D721Med (cell line): Measurements from ENCODE around the gene KASH5.
A peak's percentile ranks its signal among the peaks of the same experiment; 100 is the strongest.
"Not testable (repeated sequence)": the region's sequence is repeated elsewhere in the genome, so short reads cannot be mapped to it uniquely, and the experiment has no call there.

Experiments
- DNase-seq: peaks from one replicate; pipeline ENCODE4 v3.0.0; 2011; ENCODE audit warnings: low spot score; ENCODE audit not compliant: insufficient read length
- FAIRE-seq: peaks from 2 replicates; lab custom pipeline; 2011; peaks lifted over from hg19 to GRCh38; lab: Jason Lieb, UNC
- CTCF ChIP-seq: IDR thresholded peaks from 2 replicates; pipeline ENCODE4 v1.5.1; 2012; ENCODE audit warnings: mild to moderate bottlenecking, control low read depth; ENCODE audit not compliant: insufficient read depth; ENCODE audit errors: missing control alignments

KASH5 gene

GRCh38 chr19:49362929-49363267, 25.2 kb upstream of the KASH5 start:
- DNase-seq, result no peak
- FAIRE-seq, result no peak
- TF ChIP-seq CTCF, result no peak

- peak; percentile 10 for TF ChIP-seq CTCF
- no peak for FAIRE-seq
- no peak for DNase-seq
These were observed 24.6 kb upstream of the KASH5 start, which contains the start of gene DKKL1 for GRCh38 chr19:49363268-49364082. Gene DKKL1 (plus strand): TSS chr19:49363877. CDS start chr19:49363999, 122 bp downstream.

GRCh38 chr19:49364083-49364737, 23.8 kb upstream of the KASH5 start:
- FAIRE-seq (no peak), DNase-seq (no peak)
- TF ChIP-seq CTCF, result no peak

GRCh38 chr19:49366110-49366509, 21.9 kb upstream of the KASH5 start:
- DNase-seq (no peak), FAIRE-seq (no peak)
- no peak for TF ChIP-seq CTCF

GRCh38 chr19:49368711-49369358, 19.2 kb upstream of the KASH5 start:
- no peak for FAIRE-seq
- no peak for DNase-seq
- TF ChIP-seq CTCF, result no peak

- FAIRE-seq (no peak), DNase-seq (no peak)
- no peak for TF ChIP-seq CTCF
These were observed 16.9 kb upstream of the KASH5 start for GRCh38 chr19:49371184-49371583.

GRCh38 chr19:49373174-49373573, 14.9 kb upstream of the KASH5 start:
- FAIRE-seq, DNase-seq: not testable (repeated sequence)
